ENCODE data around the gene FBXW8.

Gene FBXW8

DNA sequence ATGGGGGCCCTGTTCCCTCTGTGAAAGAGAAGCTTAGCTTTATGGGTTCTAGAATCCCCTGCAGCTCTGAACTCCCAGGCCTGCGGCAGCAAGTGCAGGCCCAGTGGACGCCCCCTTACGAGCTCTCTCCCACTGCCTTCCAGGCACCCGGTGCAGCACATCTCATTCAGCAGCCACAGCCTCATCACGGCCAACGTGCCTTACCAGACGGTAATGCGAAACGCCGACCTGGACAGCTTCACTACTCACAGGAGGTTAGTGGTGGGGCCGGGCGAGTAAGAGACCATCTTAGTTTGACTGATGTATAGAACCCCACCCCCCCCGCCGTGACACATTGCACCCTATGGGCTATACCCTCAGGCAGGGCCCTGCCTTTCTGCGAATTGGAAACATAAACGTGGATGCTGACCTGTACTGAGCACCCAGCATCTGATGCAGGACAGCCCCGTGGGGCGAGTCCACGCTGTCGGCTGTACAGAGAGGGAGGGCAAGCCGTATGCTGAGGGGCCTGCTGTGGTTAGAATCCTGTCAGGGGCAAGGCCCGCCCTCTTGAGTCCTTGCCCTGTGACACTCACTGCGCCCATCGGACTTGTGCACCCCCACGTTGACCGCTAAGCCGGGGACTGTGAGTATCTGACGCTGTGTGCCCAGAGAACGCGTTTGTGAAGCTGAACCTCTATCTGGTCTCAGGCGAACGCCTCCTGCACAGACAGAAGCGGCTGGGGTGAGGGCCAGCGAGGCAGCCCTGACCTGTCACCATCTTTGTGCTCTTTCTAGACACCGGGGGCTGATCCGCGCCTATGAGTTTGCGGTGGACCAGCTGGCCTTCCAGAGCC is 116.7 kb downstream of the FBXW8 start (continued):
- TF ChIP-seq, protein P1, sequence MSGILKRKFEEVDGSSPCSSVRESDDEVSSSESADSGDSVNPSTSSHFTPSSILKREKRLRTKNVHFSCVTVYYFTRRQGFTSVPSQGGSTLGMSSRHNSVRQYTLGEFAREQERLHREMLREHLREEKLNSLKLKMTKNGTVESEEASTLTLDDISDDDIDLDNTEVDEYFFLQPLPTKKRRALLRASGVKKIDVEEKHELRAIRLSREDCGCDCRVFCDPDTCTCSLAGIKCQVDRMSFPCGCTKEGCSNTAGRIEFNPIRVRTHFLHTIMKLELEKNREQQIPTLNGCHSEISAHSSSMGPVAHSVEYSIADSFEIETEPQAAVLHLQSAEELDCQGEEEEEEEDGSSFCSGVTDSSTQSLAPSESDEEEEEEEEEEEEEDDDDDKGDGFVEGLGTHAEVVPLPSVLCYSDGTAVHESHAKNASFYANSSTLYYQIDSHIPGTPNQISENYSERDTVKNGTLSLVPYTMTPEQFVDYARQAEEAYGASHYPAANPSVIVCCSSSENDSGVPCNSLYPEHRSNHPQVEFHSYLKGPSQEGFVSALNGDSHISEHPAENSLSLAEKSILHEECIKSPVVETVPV (CRISPR knock-in tag; IDR thresholded peaks at IDR 0.05), result no peak
- TF ChIP-seq BACH2 (CRISPR knock-in tag; IDR thresholded peaks at IDR 0.05; ENCODE audit: borderline replicate concordance), result no peak
- TF ChIP-seq OSR1 (CRISPR knock-in tag; IDR thresholded peaks at IDR 0.05), result no peak
- no peak for TF ChIP-seq ZC3H10 (CRISPR knock-in tag; IDR thresholded peaks at IDR 0.05)

DNA sequence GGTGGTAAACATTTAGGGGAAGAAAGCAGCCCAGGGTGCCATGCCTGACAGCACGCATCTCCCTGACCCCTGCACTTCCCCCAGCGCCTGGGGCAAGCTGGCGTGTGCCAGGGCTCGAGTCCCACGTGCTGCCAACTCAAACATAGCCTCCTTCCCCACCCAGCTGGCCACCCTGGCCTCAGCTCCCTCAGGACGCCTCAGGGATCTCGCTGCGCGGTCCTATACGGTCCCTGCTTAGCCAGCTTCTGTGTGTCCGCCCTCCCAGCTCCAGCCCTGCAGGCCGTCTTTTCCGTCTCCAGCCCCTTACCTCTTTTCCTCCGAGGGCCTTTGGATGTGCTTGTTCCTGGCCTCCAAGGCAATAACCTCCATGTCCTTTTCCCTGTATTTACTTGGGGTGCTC is 117.5 kb downstream of the FBXW8 start:
- TF ChIP-seq ESRRG (CRISPR knock-in tag; IDR thresholded peaks at IDR 0.05), result no peak
- no peak for TF ChIP-seq BACH2 (CRISPR knock-in tag; IDR thresholded peaks at IDR 0.05; ENCODE audit: borderline replicate concordance)
- no peak for TF ChIP-seq ZFP3 (CRISPR knock-in tag; IDR thresholded peaks at IDR 0.05)
- TF ChIP-seq ISL1 (CRISPR knock-in tag; IDR thresholded peaks at IDR 0.05), result no peak
- TF ChIP-seq, protein P2, sequence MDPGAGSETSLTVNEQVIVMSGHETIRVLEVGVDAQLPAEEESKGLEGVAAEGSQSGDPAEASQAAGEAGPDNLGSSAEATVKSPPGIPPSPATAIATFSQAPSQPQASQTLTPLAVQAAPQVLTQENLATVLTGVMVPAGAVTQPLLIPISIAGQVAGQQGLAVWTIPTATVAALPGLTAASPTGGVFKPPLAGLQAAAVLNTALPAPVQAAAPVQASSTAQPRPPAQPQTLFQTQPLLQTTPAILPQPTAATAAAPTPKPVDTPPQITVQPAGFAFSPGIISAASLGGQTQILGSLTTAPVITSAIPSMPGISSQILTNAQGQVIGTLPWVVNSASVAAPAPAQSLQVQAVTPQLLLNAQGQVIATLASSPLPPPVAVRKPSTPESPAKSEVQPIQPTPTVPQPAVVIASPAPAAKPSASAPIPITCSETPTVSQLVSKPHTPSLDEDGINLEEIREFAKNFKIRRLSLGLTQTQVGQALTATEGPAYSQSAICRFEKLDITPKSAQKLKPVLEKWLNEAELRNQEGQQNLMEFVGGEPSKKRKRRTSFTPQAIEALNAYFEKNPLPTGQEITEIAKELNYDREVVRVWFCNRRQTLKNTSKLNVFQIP (CRISPR knock-in tag; IDR thresholded peaks at IDR 0.05; ENCODE audit: borderline replicate concordance, low read depth), result no peak
- TF ChIP-seq PPARA (CRISPR knock-in tag; IDR thresholded peaks at IDR 0.05; ENCODE audit: borderline replicate concordance), result no peak
- TF ChIP-seq TOX (CRISPR knock-in tag; IDR thresholded peaks at IDR 0.05; ENCODE audit: borderline replicate concordance), result no peak
- no peak for TF ChIP-seq RARB (CRISPR knock-in tag; IDR thresholded peaks at IDR 0.05)
- TF ChIP-seq ZNF565 (CRISPR knock-in tag; conservative IDR thresholded peaks at IDR 0.05; ENCODE audit: low read depth), result no peak
- no peak for TF ChIP-seq GLIS3 (CRISPR knock-in tag; IDR thresholded peaks at IDR 0.05)
- TF ChIP-seq SNAI2 (CRISPR knock-in tag; IDR thresholded peaks at IDR 0.05), result no peak
- TF ChIP-seq TCF4 (CRISPR knock-in tag; IDR thresholded peaks at IDR 0.05; ENCODE audit: borderline replicate concordance), result no peak
- TF ChIP-seq, protein P1 (CRISPR knock-in tag; IDR thresholded peaks at IDR 0.05), result no peak
- no peak for TF ChIP-seq ARNTL (CRISPR knock-in tag; IDR thresholded peaks at IDR 0.05; ENCODE audit: borderline replicate concordance, low read depth)
- no peak for ATAC-seq

DNA sequence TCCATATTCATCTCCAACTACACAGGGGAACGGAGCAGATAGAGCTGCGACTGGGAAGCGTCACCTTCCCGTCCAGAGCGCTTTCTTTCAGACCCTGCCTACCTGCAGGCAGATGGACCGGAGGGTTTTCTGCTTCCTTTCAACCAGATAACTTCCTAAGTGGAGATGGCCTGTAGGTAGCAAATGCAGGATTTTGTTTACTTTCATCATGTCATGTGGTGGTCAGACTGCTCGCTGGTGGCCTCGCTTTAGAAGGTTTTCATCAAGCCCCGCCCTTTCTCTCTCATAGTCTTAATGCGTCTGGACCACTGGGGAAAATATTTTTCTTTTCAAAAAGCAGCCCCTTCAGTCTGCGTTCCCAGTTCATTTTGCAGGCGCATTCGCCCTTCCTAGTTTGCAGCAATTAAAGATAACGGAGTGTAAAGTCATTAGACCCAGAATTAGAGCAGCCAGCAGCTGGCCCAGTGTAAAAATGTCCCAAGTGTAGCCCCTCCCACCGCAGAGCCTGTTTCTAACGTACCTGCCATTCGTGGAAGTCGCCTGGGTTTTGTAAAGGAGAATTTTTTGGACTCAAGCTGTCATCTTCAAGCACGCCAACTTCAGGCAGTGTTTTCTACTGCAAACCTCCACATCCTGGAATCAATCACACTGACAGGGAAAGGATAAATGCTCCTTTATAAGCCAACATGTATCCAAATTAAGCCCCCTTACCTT is 119.6 kb downstream of the FBXW8 start:
- ATAC-seq, result no peak

More for the DNA sequence above, 119.6 kb downstream of the FBXW8 start:
- TF ChIP-seq, protein P3, sequence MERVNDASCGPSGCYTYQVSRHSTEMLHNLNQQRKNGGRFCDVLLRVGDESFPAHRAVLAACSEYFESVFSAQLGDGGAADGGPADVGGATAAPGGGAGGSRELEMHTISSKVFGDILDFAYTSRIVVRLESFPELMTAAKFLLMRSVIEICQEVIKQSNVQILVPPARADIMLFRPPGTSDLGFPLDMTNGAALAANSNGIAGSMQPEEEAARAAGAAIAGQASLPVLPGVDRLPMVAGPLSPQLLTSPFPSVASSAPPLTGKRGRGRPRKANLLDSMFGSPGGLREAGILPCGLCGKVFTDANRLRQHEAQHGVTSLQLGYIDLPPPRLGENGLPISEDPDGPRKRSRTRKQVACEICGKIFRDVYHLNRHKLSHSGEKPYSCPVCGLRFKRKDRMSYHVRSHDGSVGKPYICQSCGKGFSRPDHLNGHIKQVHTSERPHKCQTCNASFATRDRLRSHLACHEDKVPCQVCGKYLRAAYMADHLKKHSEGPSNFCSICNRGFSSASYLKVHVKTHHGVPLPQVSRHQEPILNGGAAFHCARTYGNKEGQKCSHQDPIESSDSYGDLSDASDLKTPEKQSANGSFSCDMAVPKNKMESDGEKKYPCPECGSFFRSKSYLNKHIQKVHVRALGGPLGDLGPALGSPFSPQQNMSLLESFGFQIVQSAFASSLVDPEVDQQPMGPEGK (CRISPR knock-in tag; IDR thresholded peaks at IDR 0.05; ENCODE audit: borderline replicate concordance), result no peak
- TF ChIP-seq CSDC2 (CRISPR knock-in tag; IDR thresholded peaks at IDR 0.05) (no peak), OSR1 (CRISPR knock-in tag; IDR thresholded peaks at IDR 0.05) (no peak), GLIS3 (CRISPR knock-in tag; IDR thresholded peaks at IDR 0.05) (no peak), ZNF8 (CRISPR knock-in tag; IDR thresholded peaks at IDR 0.05) (no peak), ISL1 (CRISPR knock-in tag; IDR thresholded peaks at IDR 0.05) (no peak), RARB (CRISPR knock-in tag; IDR thresholded peaks at IDR 0.05) (no peak), ZNF70 (CRISPR knock-in tag; IDR thresholded peaks at IDR 0.05) (no peak), SNAI2 (CRISPR knock-in tag; IDR thresholded peaks at IDR 0.05) (no peak), BACH2 (CRISPR knock-in tag; IDR thresholded peaks at IDR 0.05; ENCODE audit: borderline replicate concordance) (no peak), ZFP30 (CRISPR knock-in tag; IDR thresholded peaks at IDR 0.05) (no peak), ZNF565 (CRISPR knock-in tag; conservative IDR thresholded peaks at IDR 0.05; ENCODE audit: low read depth) (no peak), ESRRG (CRISPR knock-in tag; IDR thresholded peaks at IDR 0.05) (no peak), ZFP3 (CRISPR knock-in tag; IDR thresholded peaks at IDR 0.05) (no peak)
- TF ChIP-seq, protein P2 (CRISPR knock-in tag; IDR thresholded peaks at IDR 0.05; ENCODE audit: borderline replicate concordance, low read depth), result no peak
- TF ChIP-seq, protein P4, sequence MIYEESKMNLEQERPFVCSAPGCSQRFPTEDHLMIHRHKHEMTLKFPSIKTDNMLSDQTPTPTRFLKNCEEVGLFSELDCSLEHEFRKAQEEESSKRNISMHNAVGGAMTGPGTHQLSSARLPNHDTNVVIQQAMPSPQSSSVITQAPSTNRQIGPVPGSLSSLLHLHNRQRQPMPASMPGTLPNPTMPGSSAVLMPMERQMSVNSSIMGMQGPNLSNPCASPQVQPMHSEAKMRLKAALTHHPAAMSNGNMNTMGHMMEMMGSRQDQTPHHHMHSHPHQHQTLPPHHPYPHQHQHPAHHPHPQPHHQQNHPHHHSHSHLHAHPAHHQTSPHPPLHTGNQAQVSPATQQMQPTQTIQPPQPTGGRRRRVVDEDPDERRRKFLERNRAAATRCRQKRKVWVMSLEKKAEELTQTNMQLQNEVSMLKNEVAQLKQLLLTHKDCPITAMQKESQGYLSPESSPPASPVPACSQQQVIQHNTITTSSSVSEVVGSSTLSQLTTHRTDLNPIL (CRISPR knock-in tag; IDR thresholded peaks at IDR 0.05; ENCODE audit: low read depth), result no peak
